HEK293 (cell line): Measurements from ENCODE around the gene LOXL1.

ENCODE experiments used
- BCL11A ChIP-seq: fragments of 450-650 bp; formaldehyde crosslinking; IDR thresholded peaks from 2 replicates; pipeline ENCODE4 v1.5.1; 2016; ENCODE audit warnings: low read depth, missing biosample characterization, missing genetic modification characterization
- BCL11B ChIP-seq: fragments of 450-650 bp; formaldehyde crosslinking; IDR thresholded peaks from 2 replicates; pipeline ENCODE4 v1.5.1; 2016; ENCODE audit warnings: low read depth, missing biosample characterization, missing genetic modification characterization
- EGR2 ChIP-seq: fragments of 450-650 bp; formaldehyde crosslinking; IDR thresholded peaks from 2 replicates; pipeline ENCODE4 v1.5.1; 2016; ENCODE audit warnings: low read depth, missing biosample characterization, missing genetic modification characterization
- PRDM2 ChIP-seq: fragments of 450-650 bp; formaldehyde crosslinking; IDR thresholded peaks from 2 replicates; pipeline ENCODE4 v1.5.1; 2016; ENCODE audit warnings: missing biosample characterization, missing genetic modification characterization, borderline replicate concordance
- SALL2 ChIP-seq: fragments of 450-650 bp; formaldehyde crosslinking; IDR thresholded peaks from 2 replicates; pipeline ENCODE4 v1.5.0; 2017; ENCODE audit warnings: missing biosample characterization, mild to moderate bottlenecking, missing genetic modification characterization, borderline replicate concordance
- ZBTB44 ChIP-seq: fragments of 450-650 bp; IDR thresholded peaks from 2 replicates; pipeline ENCODE4 v1.5.1; 2018; ENCODE audit warnings: missing biosample characterization, mild to moderate bottlenecking, missing genetic modification characterization
- ZNF10 ChIP-seq: fragments of 450-650 bp; formaldehyde crosslinking; IDR thresholded peaks from 2 replicates; pipeline ENCODE4 v1.5.1; 2017; ENCODE audit warnings: missing biosample characterization, missing genetic modification characterization
- ZNF132 ChIP-seq: fragments of 450-650 bp; formaldehyde crosslinking; IDR thresholded peaks from 2 replicates; pipeline ENCODE4 v1.5.1; 2017; ENCODE audit warnings: missing biosample characterization, missing genetic modification characterization, borderline replicate concordance
- ZNF140 ChIP-seq: fragments of 450-650 bp; formaldehyde crosslinking; IDR thresholded peaks from 2 replicates; pipeline ENCODE4 v1.5.1; 2016; ENCODE audit warnings: missing biosample characterization, missing genetic modification characterization
- ZNF175 ChIP-seq: fragments of 450-650 bp; formaldehyde crosslinking; IDR thresholded peaks from 2 replicates; pipeline ENCODE4 v1.5.1; 2016; ENCODE audit warnings: missing biosample characterization, missing genetic modification characterization
- ZNF214 ChIP-seq: fragments of 450-650 bp; formaldehyde crosslinking; IDR thresholded peaks from 2 replicates; pipeline ENCODE4 v1.5.1; 2017; ENCODE audit warnings: missing biosample characterization, mild to moderate bottlenecking, missing genetic modification characterization, borderline replicate concordance
- ZNF239 ChIP-seq: fragments of 450-650 bp; formaldehyde crosslinking; IDR thresholded peaks from 2 replicates; pipeline ENCODE4 v1.5.1; 2016; ENCODE audit warnings: missing biosample characterization, missing genetic modification characterization
- ZNF302 ChIP-seq: fragments of 450-650 bp; formaldehyde crosslinking; IDR thresholded peaks from 2 replicates; pipeline ENCODE4 v1.5.1; 2016; ENCODE audit warnings: missing biosample characterization, missing genetic modification characterization, low read depth
- ZNF341 ChIP-seq: fragments of 450-650 bp; formaldehyde crosslinking; IDR thresholded peaks from 2 replicates; pipeline ENCODE4; 2016; ENCODE audit warnings: low read depth, missing biosample characterization, missing genetic modification characterization
- ZNF426 ChIP-seq: fragments of 450-650 bp; formaldehyde crosslinking; IDR thresholded peaks from 2 replicates; pipeline ENCODE4 v1.5.1; 2017; ENCODE audit warnings: missing biosample characterization, missing genetic modification characterization, mild to moderate bottlenecking, inconsistent platforms, moderate library complexity
- ZNF501 ChIP-seq: fragments of 450-650 bp; formaldehyde crosslinking; IDR thresholded peaks from 2 replicates; pipeline ENCODE4 v1.5.1; 2016; ENCODE audit warnings: missing biosample characterization, missing genetic modification characterization
- ZNF529 ChIP-seq: fragments of 450-650 bp; formaldehyde crosslinking; IDR thresholded peaks from 2 replicates; pipeline ENCODE4 v1.5.1; 2017; ENCODE audit warnings: missing genetic modification characterization, missing biosample characterization; ENCODE audit not compliant: insufficient replicate concordance
- ZNF530 ChIP-seq: fragments of 450-650 bp; formaldehyde crosslinking; IDR thresholded peaks from 2 replicates; pipeline ENCODE4 v1.5.1; 2016; ENCODE audit warnings: low read depth, missing biosample characterization, missing genetic modification characterization
- ZNF549 ChIP-seq: fragments of 450-650 bp; IDR thresholded peaks from 2 replicates; pipeline ENCODE4 v1.5.1; 2018; ENCODE audit warnings: missing biosample characterization, missing genetic modification characterization, mild to moderate bottlenecking, inconsistent platforms, moderate library complexity
- ZNF560 ChIP-seq: fragments of 450-650 bp; formaldehyde crosslinking; IDR thresholded peaks from 2 replicates; pipeline ENCODE4 v1.5.1; 2017; ENCODE audit warnings: missing biosample characterization, missing genetic modification characterization, borderline replicate concordance
- ZNF658 ChIP-seq: fragments of 450-650 bp; formaldehyde crosslinking; IDR thresholded peaks from 2 replicates; pipeline ENCODE4; 2016; ENCODE audit warnings: missing biosample characterization, missing genetic modification characterization
- ZNF692 ChIP-seq: fragments of 450-650 bp; formaldehyde crosslinking; IDR thresholded peaks from 2 replicates; pipeline ENCODE4 v1.5.1; 2016; ENCODE audit warnings: missing biosample characterization, missing genetic modification characterization
- ZNF76 ChIP-seq: fragments of 450-650 bp; formaldehyde crosslinking; IDR thresholded peaks from 2 replicates; pipeline ENCODE4; 2016; ENCODE audit warnings: low read depth, missing biosample characterization, missing genetic modification characterization, borderline replicate concordance
- ZNF768 ChIP-seq: fragments of 450-650 bp; formaldehyde crosslinking; IDR thresholded peaks from 2 replicates; pipeline ENCODE4 v1.5.1; 2018; ENCODE audit warnings: missing biosample characterization, mild to moderate bottlenecking, missing genetic modification characterization
- TF ChIP-seq, protein P1 (sequence below): fragments of 450-650 bp; formaldehyde crosslinking; IDR thresholded peaks from 2 replicates; pipeline ENCODE4 v1.5.1; 2016; ENCODE audit warnings: missing biosample characterization, missing genetic modification characterization
- TF ChIP-seq, protein P2 (sequence below): fragments of 450-650 bp; formaldehyde crosslinking; IDR thresholded peaks from 2 replicates; pipeline ENCODE4 v1.5.1; 2016; ENCODE audit warnings: missing biosample characterization, missing genetic modification characterization

LOXL1 gene

GRCh38 chr15:73922186-73923151 is 3.8 kb upstream of the LOXL1 start (continued):
- TF ChIP-seq, protein P1, sequence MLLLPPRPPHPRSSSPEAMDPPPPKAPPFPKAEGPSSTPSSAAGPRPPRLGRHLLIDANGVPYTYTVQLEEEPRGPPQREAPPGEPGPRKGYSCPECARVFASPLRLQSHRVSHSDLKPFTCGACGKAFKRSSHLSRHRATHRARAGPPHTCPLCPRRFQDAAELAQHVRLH (tag by site-specific recombination): no peak
- TF ChIP-seq ZNF302 (tag by site-specific recombination) (no peak), ZNF76 (tag by site-specific recombination) (peak; percentile 72), ZBTB44 (tag by site-specific recombination) (peak; percentile 32; the same call in 1 of the 2 replicates), BCL11B (tag by site-specific recombination) (no peak), ZNF549 (tag by site-specific recombination) (no peak), ZNF658 (tag by site-specific recombination) (no peak), PRDM2 (tag by site-specific recombination) (no peak), ZNF140 (tag by site-specific recombination) (no peak), ZNF239 (tag by site-specific recombination) (no peak), BCL11A (no peak), ZNF132 (no peak), ZNF692 (0 out of 2 replicates have a peak, but pooled peaks have one; percentile 25), ZNF768 (tag by site-specific recombination) (no peak), ZNF214 (tag by site-specific recombination) (no peak), ZNF341 (tag by site-specific recombination) (peak; percentile 42), ZNF10 (tag by site-specific recombination) (no peak), ZNF530 (tag by site-specific recombination) (no peak), ZNF560 (no peak), SALL2 (no peak), ZNF175 (tag by site-specific recombination) (no peak), ZNF426 (no peak), EGR2 (tag by site-specific recombination) (peak; percentile 43), ZNF529 (tag by site-specific recombination) (no peak), ZNF501 (tag by site-specific recombination) (no peak)
- TF ChIP-seq, protein P2, sequence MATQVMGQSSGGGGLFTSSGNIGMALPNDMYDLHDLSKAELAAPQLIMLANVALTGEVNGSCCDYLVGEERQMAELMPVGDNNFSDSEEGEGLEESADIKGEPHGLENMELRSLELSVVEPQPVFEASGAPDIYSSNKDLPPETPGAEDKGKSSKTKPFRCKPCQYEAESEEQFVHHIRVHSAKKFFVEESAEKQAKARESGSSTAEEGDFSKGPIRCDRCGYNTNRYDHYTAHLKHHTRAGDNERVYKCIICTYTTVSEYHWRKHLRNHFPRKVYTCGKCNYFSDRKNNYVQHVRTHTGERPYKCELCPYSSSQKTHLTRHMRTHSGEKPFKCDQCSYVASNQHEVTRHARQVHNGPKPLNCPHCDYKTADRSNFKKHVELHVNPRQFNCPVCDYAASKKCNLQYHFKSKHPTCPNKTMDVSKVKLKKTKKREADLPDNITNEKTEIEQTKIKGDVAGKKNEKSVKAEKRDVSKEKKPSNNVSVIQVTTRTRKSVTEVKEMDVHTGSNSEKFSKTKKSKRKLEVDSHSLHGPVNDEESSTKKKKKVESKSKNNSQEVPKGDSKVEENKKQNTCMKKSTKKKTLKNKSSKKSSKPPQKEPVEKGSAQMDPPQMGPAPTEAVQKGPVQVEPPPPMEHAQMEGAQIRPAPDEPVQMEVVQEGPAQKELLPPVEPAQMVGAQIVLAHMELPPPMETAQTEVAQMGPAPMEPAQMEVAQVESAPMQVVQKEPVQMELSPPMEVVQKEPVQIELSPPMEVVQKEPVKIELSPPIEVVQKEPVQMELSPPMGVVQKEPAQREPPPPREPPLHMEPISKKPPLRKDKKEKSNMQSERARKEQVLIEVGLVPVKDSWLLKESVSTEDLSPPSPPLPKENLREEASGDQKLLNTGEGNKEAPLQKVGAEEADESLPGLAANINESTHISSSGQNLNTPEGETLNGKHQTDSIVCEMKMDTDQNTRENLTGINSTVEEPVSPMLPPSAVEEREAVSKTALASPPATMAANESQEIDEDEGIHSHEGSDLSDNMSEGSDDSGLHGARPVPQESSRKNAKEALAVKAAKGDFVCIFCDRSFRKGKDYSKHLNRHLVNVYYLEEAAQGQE: no peak
